NB4 (cell line): ENCODE data around the gene DPP10.

Experiments
- CTCF ChIP-seq: IDR thresholded peaks from one replicate; pipeline ENCODE4 v1.5.1; 2012; ENCODE audit warnings: low read depth, low read length
- MAX ChIP-seq: IDR thresholded peaks from 2 replicates; pipeline ENCODE4 v1.6.1; 2011; ENCODE audit warnings: low read depth, low read length
- MYC ChIP-seq: IDR thresholded peaks from 2 replicates; pipeline ENCODE4 v1.6.1; 2011; ENCODE audit warnings: low read depth, low read length
- POLR2A ChIP-seq: IDR thresholded peaks from 2 replicates; pipeline ENCODE4 v1.6.1; 2011; ENCODE audit warnings: mild to moderate bottlenecking; ENCODE audit not compliant: insufficient read length; ENCODE audit errors: extremely low read depth

GRCh38 chr2:115529627-115530026, 1087.2 kb downstream of the DPP10 start:
- TF ChIP-seq POLR2A = no peak
- TF ChIP-seq CTCF = no peak
- no peak for TF ChIP-seq MYC
- no peak for TF ChIP-seq MAX
